ENCODE data around the gene SIK3. TPM values are rescaled to one million over a fixed set of nuclear protein-coding genes. Genes with fewer than 3 reads are reported as not detected.

The SIK3 gene
- total and polyA plus RNA-seq, 2 donors (not counting 3 experiments of a cell fraction or from before 2014, with no cell fraction given) = 10.3 to 21.3 TPM

- CTCF ChIA-PET = interaction anchor here (0.7 to 3.7 kb wide), 2 partner anchors 10 kb away, joined by 4 to 22 read pairs; partner anchors contain the start of gene APOA1
- Histone ChIP-seq H2AFZ (ENCODE audit: low read depth, low read length) (no peak overlapping the region), H3K4me2 (ENCODE audit: insufficient read depth, low read length) (no peak overlapping the region), H3K79me2 (ENCODE audit: control insufficient read depth, insufficient read depth, low read length) (no peaks in the 10 kb centered on the region), H3K36me3 (ENCODE audit: control insufficient read depth in 2 of 2, extremely low read depth in 1 of 2, insufficient read depth in 2 of 2, low read length in 2 of 2) (no peaks in the 10 kb centered on the region), H3K9me3 (replicated peaks; ENCODE audit: control insufficient read depth, insufficient read depth, low read length) (no peaks in the 10 kb centered on the region), H3K9ac (replicated peaks; ENCODE audit: extremely low read depth, insufficient read depth, low read length) (no peak overlapping the region), H4K20me1 (replicated peaks; ENCODE audit: control insufficient read depth, extremely low read depth, insufficient read depth, low read length) (no peaks in the 10 kb centered on the region), H3K4me1 (ENCODE audit: control insufficient read depth, extremely low read depth, insufficient read depth, low read length) (no peaks in the 10 kb centered on the region), H3K27me3 (ENCODE audit: control insufficient read depth in 2 of 2, insufficient read depth in 2 of 2, low read length in 2 of 2) (no peaks in the 10 kb centered on the region), H3K27ac (ENCODE audit: insufficient read depth, low read depth, low read length) (no peak overlapping the region), H3K9me1 (replicated peaks; ENCODE audit: control insufficient read depth, extremely low read depth, insufficient read depth, low read length) (no peaks in the 10 kb centered on the region), H3K4me3 (replicated peaks in 1 of 3; ENCODE audit: insufficient read depth in 1 of 3, low read depth in 1 of 3, low read length in 3 of 3) (no peak overlapping the region)
- BruUV-seq (replicated peaks) = no TSS peak
- dilution Hi-C loops (cut with MboI; ENCODE audit: extremely low pct_ligation_motif_present, low sequenced_read_pairs) = no loop called here
- DNase-seq (ENCODE audit: low read depth, low spot score) (no peak), FAIRE-seq (no peak)
- POLR2A ChIA-PET = no interaction called here
- intact Hi-C loops (cut with micrococcal nuclease) = no loop called here
- TF ChIP-seq CTCF (IDR thresholded peaks at IDR 0.05; ENCODE audit: extremely low read depth in 1 of 2, insufficient read depth in 1 of 2, low read depth in 1 of 2, low read length in 2 of 2) (no peak), FOS (IDR thresholded peaks at IDR 0.05; ENCODE audit: borderline replicate concordance, insufficient read depth, low read length) (no peak), POLR2A (IDR thresholded peaks at IDR 0.05; ENCODE audit: low read depth, low read length) (no peak), JUN (IDR thresholded peaks at IDR 0.05; ENCODE audit: borderline replicate concordance, insufficient read depth, insufficient read length, low read depth) (no peak), MYC (IDR thresholded peaks at IDR 0.05; ENCODE audit: low read depth, low read length) (no peak), POLR2AphosphoS5 (IDR thresholded peaks at IDR 0.05; ENCODE audit: insufficient read depth, low read depth, low read length) (no peak), GATA2 (IDR thresholded peaks at IDR 0.05; ENCODE audit: insufficient read depth, insufficient read length, low read depth, low read length) (no peak), EZH2 (IDR thresholded peaks at IDR 0.05; ENCODE audit: borderline replicate concordance, low read depth, low read length, severe bottlenecking) (no peak)
- TF ChIP-seq, protein P1, sequence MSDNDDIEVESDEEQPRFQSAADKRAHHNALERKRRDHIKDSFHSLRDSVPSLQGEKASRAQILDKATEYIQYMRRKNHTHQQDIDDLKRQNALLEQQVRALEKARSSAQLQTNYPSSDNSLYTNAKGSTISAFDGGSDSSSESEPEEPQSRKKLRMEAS (IDR thresholded peaks at IDR 0.05; ENCODE audit: insufficient read depth, insufficient read length) = no peak
Observed at GRCh38 chr11:116825854-116826750, 272.1 kb downstream of the SIK3 start.

Measured in endothelial cell of umbilical vein (primary cell).